DMS53 treated with DMSO at 0.1 percent for 48 hours (cell line): ENCODE results near the gene SPATS2L.

ENCODE experiments used
- DNase-seq: peaks from one replicate; lab custom pipeline; 2025; ENCODE audit not compliant: unreplicated experiment; lab: John Stamatoyannopoulos, UW

Gene SPATS2L, protein sequence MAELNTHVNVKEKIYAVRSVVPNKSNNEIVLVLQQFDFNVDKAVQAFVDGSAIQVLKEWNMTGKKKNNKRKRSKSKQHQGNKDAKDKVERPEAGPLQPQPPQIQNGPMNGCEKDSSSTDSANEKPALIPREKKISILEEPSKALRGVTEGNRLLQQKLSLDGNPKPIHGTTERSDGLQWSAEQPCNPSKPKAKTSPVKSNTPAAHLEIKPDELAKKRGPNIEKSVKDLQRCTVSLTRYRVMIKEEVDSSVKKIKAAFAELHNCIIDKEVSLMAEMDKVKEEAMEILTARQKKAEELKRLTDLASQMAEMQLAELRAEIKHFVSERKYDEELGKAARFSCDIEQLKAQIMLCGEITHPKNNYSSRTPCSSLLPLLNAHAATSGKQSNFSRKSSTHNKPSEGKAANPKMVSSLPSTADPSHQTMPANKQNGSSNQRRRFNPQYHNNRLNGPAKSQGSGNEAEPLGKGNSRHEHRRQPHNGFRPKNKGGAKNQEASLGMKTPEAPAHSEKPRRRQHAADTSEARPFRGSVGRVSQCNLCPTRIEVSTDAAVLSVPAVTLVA

GRCh38 chr2:200306196-200306930, at the start of gene SPATS2L:
Gene SPATS2L, plus strand, starts transcription at chr2:200306693. Its CDS starts 82,552 bp downstream, at chr2:200389245.
- peak; percentile 65 for DNase-seq

DNA sequence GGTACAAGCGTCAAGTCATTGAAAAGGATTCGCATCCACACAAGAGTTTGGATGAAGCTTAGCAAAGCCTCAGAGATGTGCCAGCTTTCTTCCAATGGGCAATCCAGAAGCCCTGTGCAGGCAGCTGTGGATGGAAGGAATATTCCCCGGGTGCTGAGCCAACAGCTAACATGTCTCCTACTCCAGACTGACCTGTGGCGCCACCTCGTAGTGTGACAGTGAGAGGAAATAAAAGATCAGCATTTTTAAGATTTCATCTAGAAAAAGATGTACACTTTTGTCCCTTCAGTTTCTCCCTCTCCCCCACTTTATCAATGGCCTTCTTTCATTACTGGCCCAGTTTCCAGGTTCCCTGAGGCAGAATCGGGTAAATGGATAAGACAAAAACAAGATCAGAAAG, 48.9 kb upstream of the SPATS2L start:
- no peak for DNase-seq

DNA sequence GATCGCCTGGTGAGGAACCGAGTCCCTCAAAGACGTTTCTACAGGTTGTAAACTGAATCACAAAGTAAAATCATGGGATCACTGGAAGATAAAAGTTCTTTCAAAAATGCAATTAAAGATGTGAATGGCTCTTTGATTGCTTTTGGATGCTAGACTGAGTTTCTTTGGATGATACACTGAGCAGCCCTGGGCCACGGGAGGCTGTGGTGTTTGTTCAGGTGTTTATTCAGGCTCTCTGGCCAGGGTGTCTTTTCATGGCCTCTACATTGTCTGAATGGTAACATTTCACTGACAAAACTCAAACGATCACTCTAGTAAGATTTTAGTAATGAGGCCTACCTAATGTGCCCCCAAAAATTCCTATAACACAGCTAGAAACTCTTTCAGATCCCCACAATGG, 48.4 kb upstream of the SPATS2L start:
- DNase-seq = peak; percentile 12

DNA sequence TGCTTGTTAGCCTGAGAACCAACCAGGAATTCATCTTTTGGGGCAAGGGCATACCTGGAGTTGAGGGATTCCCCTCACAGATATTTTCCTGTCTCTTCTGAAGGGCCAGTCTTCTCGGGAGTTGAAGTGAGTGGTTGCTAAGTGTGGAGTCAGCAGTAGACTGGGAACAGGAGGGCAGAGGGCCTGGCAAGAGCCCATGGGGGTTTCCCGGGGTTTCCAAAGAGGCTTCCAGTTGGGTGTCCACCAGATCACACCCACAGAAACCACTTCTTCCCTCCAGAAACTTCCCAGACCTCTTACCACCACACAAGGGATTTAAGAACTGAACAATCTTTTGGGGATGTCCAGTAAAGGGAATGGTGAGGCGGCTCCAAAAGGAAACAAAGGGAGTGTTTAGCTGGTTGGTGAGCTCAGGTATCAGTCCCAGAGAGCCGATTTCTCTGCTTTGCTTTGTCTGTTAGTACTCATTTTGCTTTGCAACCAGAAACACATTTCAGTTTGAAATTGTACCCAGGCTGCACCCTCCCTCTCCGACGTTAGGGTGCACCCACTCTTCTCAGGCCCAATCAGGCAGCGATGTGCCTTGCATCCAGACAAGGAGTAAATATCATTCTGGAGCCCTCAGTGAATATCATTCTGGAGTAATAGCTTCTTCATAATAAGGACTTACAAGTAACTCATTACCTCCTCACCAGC, 47.5 kb upstream of the SPATS2L start:
- peak; percentile 29 for DNase-seq

- DNase-seq = peak; percentile 75
These were observed 46.9 kb upstream of the SPATS2L start for GRCh38 chr2:200259577-200259957.

DNA sequence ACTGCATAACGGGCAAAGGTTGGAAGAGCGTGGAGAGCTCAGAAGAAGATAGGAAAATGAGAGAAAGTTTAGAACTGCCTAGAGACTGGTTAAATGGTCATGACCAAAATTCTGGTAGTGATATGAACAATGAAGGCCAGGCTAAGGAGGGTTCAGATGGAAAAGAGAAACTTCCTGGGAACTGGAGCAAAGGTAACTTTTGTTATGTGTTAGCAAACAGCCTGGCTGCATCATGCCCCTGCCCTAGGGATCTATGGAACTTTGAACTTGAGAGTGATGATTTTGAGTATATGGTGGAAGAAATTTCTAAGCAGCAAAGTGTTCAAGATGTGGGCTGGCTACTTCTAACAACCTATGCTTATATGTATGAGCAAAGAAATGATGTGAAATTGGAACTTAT, 44.4 kb upstream of the SPATS2L start:
- DNase-seq = no peak

GRCh38 chr2:200263279-200263678, 43.2 kb upstream of the SPATS2L start:
- no peak for DNase-seq

DNA sequence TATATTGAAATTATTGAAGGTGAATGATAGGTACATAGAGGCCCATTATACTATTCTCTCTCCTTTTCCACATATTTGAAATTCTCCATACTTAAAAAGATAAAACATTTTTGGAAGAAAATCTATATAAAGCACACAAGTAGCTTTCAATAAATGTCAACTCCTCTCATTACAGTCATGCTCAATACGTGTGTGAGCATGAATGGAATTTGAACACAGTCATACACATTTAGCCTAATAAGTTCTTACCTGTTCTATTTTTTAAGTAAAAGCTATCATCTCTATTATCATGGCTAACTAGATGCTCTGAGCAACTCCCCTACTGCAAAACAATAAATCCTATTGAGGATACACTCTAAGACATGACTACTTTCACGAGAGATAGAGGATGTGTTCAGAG, 41.9 kb upstream of the SPATS2L start:
- DNase-seq = no peak

DNA sequence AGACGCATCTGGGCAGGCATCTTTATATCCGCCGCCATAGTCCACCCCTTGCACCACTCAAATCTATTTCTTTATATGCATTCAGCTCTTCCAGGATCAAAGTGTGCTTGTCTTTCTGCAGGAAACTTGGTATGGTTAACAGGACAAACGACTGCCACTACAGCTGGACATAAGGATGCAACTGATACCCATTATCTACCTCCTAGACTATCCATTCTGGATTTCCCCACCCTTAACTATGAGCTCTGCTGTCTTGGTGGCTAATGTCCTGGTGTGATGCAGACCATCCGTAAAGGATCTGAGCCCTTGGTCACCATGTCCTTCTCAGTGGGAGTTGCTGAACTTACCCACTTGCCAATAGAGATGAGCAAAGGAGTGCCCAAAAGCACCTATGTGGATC, 40.1 kb upstream of the SPATS2L start:
- no peak for DNase-seq

DNA sequence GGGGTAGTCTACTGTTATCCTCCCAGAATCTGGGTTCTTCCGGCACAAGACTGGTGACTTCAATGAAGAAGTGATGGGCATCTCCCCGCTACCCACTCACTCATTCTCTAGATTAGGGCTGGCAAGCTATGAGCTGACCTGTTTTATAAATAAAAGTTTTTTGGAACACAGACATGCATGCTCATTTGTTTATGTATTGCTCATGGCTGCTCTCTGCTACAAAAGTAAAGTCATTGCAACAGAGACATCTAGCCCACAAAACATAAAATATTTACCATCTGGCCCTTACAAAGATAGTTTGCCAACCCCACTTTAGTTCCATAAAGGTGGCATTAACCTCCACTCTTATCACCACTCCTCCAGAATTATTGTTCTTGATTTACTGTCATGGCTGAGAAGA, 39.1 kb upstream of the SPATS2L start:
- no peak for DNase-seq

GRCh38 chr2:200270732-200271131, 35.8 kb upstream of the SPATS2L start:
- no peak for DNase-seq

- no peak for DNase-seq
These were observed 34.2 kb upstream of the SPATS2L start for GRCh38 chr2:200272320-200272719.

DNA sequence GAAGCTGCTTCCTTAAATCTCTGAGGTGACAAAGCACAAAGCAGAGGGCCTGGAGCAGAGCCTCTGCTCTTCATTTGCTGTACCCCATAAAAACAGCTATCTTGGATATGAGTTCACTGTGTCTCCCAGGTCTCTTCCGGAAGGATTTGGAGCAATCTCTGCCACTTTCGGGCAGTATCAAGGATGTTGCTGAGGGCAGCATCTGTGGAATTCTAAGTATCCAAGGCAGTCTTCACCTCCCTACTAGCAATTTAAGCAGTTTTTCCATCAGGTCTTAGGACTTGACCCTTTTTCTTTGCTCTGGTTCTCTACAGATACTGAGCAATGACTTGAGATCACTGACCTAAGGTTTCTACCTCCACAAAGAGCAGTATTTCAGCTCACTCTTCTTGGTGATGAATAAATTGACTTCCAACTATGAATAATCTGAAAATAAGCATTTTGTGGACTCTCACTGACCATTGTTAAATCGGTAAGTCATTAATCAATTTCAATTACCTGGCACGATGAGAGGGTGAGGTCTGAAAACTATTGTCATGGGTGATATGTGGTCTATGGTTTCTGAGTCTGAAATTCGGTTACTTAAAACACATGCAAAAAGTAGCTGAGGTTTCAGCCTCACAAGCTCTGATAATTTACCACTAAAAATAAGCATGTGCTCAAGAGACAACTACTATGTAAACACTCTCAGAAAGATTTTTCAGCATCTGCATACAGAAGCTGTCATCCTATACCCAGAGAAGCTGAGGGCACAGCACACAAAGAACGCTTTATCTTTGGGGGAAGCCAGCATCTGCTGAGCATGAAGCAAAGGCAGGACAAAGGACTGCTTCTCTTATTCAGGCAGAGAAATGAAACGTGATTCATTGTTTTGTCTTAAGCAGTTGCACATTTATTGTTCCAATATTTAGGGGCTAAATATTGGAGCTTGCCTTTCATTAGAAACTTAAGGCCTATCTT, 32.1 kb upstream of the SPATS2L start:
- no peak for DNase-seq

- no peak for DNase-seq
These were observed 31.0 kb upstream of the SPATS2L start for GRCh38 chr2:200275295-200276013.

GRCh38 chr2:200276472-200276871, 30.0 kb upstream of the SPATS2L start:
- no peak for DNase-seq

- DNase-seq = no peak
These were observed 27.7 kb upstream of the SPATS2L start for GRCh38 chr2:200278694-200279316.

DNA sequence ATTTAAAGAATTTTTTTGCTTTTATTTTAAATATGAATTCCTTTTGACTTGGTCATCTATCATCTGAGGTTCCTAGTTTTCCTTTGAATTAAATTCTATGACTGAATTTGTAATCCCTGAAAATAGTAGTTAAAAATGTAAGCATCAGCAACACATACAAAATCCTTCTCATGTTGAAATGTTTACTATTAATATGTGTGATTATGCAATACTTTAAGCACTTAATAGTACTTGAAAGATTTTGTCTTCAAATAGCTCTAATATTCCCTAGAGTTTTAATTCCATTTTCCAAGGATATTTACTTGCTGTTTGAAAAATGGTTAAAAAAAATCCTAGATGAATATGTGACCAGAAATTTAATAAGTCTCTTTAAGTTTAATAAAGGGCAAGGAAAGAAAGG, 26.6 kb upstream of the SPATS2L start:
- DNase-seq = no peak

DNA sequence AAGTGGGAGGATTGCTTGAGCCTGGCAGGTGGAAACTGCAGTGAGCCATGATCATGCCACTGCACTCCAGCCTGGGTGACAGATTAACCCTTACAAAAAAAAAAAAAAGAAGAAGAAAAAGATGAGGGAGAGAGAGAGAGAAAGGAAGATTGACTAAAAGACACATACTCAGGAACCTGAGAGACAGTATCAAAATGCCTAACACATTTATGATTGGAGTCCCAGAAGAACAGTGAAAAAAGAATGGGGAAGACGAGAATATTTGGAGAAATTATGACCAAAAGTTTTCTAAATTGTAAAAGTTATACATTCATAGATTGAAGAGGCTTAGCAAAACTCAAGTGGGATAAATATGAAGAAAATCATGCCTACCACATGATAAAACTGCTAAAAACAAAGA, 19.9 kb upstream of the SPATS2L start:
- DNase-seq = no peak

- DNase-seq = no peak
These were observed 17.6 kb upstream of the SPATS2L start for GRCh38 chr2:200288670-200289429.
